B cell (primary cell): ENCODE results near the gene SERHL2. TPM values are rescaled to one million over a fixed set of nuclear protein-coding genes. Genes with fewer than 3 reads are reported as not detected.
"Not testable (repeated sequence)": the region's sequence is repeated elsewhere in the genome, so short reads cannot be mapped to it uniquely, and the experiment has no call there.

ENCODE experiments used
- ATAC-seq: fragments of 200-7000 bp; cut with Tn5 transposase; one replicate; pipeline ENCODE4 v1.10.0; 2021; ENCODE audit warnings: low read depth, mild to moderate bottlenecking, moderate number of reproducible peaks, moderate library complexity
- CTCF ChIA-PET: fragments of 350-600 bp; sonication (Branson Sonifier 250); formaldehyde crosslinking; loops from one replicate; lab custom pipeline; 2021; ENCODE audit warnings: antibody characterized with exemption, inconsistent platforms; lab: Charles Lee
- POLR2A ChIA-PET: fragments of 350-600 bp; sonication (Branson Sonifier 250); formaldehyde crosslinking; loops from one replicate; lab custom pipeline; 2021; ENCODE audit warnings: antibody characterized with exemption; lab: Charles Lee
- DNase-seq: peaks from one replicate; pipeline ENCODE4 v3.0.0; 2013
- H2AFZ ChIP-seq: 2 replicates; pipeline ENCODE4 v1.6.1; 2012; ENCODE audit warnings: mild to moderate bottlenecking, low read depth, low read length; ENCODE audit not compliant: insufficient read depth, poor library complexity, severe bottlenecking
- H3K27ac ChIP-seq, 2 donors: 1 replicate in 1 of 2; 2 replicates in 1 of 2; pipeline ENCODE4 v1.5.1; 2012 to 2013; ENCODE audit warnings: low read length in 2 of 2, mild to moderate bottlenecking in 2 of 2, moderate library complexity in 1 of 2
- H3K27me3 ChIP-seq, 4 experiments: fragments of 200-600 bp in 1 of 4; sonication (generic) in 1 of 4; replicated peaks in 1 of 4; 1 replicate in 2 of 4; 2 replicates in 2 of 4; pipeline versions ENCODE4 v1.6.1 to v1.7.0; 2013 to 2016; ENCODE audit warnings: low read length in 3 of 4, mild to moderate bottlenecking in 2 of 4, mixed read lengths in 1 of 4, moderate library complexity in 1 of 4; ENCODE audit not compliant: insufficient read depth in 4 of 4, control insufficient read depth in 3 of 4; ENCODE audit errors: control extremely low read depth in 1 of 4
- H3K36me3 ChIP-seq, 2 experiments: replicated peaks in 1 of 2; 1 replicate in 1 of 2; 2 replicates in 1 of 2; pipeline versions ENCODE4 v1.6.1 to v1.7.1; 2013; ENCODE audit warnings: low read length in 1 of 2; ENCODE audit not compliant: insufficient read depth in 2 of 2, control insufficient read depth in 1 of 2; ENCODE audit errors: control extremely low read depth in 1 of 2, extremely low read depth in 1 of 2
- H3K4me1 ChIP-seq, 2 donors: fragments of 200-600 bp in 1 of 2; sonication (generic) in 1 of 2; 1 replicate in 1 of 2; 2 replicates in 1 of 2; pipeline versions ENCODE4 v1.5.1 to v1.6.1; 2013 to 2017; ENCODE audit warnings: low read length in 2 of 2; ENCODE audit not compliant: control insufficient read depth in 2 of 2, insufficient read depth in 2 of 2
- H3K4me2 ChIP-seq: replicated peaks from 2 replicates; pipeline ENCODE3; 2012; ENCODE audit warnings: mild to moderate bottlenecking, low read depth, low read length; ENCODE audit not compliant: poor library complexity, severe bottlenecking
- H3K4me3 ChIP-seq, 5 experiments: fragments of 200-600 bp in 1 of 5; sonication (generic) in 1 of 5; 1 replicate in 3 of 5; 2 replicates in 2 of 5; pipeline versions ENCODE4 v1.5.1 to v1.7.0; 2011 to 2016; ENCODE audit warnings: low read length in 4 of 5, mild to moderate bottlenecking in 4 of 5, low read depth in 2 of 5, control low read depth in 1 of 5, moderate library complexity in 1 of 5; ENCODE audit not compliant: insufficient read depth in 1 of 5; ENCODE audit errors: control extremely low read depth in 1 of 5, extremely low read depth in 1 of 5
- H3K79me2 ChIP-seq: fragments of 200-600 bp; sonication (generic); one replicate; pipeline ENCODE4 v1.6.0; 2016; ENCODE audit warnings: low read length; ENCODE audit not compliant: control insufficient read depth, insufficient read depth
- H3K9ac ChIP-seq: fragments of 200-600 bp; sonication (generic); 2 replicates; pipeline ENCODE4 v1.6.1; 2017; ENCODE audit warnings: mild to moderate bottlenecking, low read length, moderate library complexity
- H3K9me3 ChIP-seq, 3 donors: one replicate each; pipeline versions ENCODE4 v1.6.1 to v1.7.1; 2013; ENCODE audit warnings: low read length in 2 of 3; ENCODE audit not compliant: control insufficient read depth in 2 of 3, insufficient read depth in 1 of 3; ENCODE audit errors: control extremely low read depth in 1 of 3
- H4K20me1 ChIP-seq: 2 replicates; pipeline ENCODE4 v1.6.0; 2012; ENCODE audit warnings: mild to moderate bottlenecking, low read length; ENCODE audit not compliant: insufficient read depth, control insufficient read depth, poor library complexity, severe bottlenecking
- H3K27ac Mint-ChIP-seq: one replicate; pipeline ENCODE4 v1.8.0; 2021; ENCODE audit warnings: mixed read lengths
- H3K27me3 Mint-ChIP-seq: one replicate; pipeline ENCODE4 v1.8.0; 2021; ENCODE audit warnings: mixed read lengths
- H3K4me1 Mint-ChIP-seq: one replicate; pipeline ENCODE4 v1.8.0; 2021; ENCODE audit warnings: mixed read lengths
- H3K4me3 Mint-ChIP-seq: one replicate; pipeline ENCODE4 v1.8.0; 2021; ENCODE audit warnings: mixed read lengths
- H3K9me3 Mint-ChIP-seq: one replicate; pipeline ENCODE4 v1.8.0; 2022; ENCODE audit warnings: mixed read lengths; ENCODE audit not compliant: insufficient read depth
- EZH2 ChIP-seq: IDR thresholded peaks from 2 replicates; pipeline ENCODE4 v1.6.1; 2012; ENCODE audit warnings: borderline replicate concordance, low read depth, mild to moderate bottlenecking, moderate library complexity, low read length; ENCODE audit not compliant: insufficient read depth, poor library complexity, severe bottlenecking
- WGBS: methylation state at CpG from one replicate; pipeline ENCODE4 v1.1.5; 2013; ENCODE audit warnings: missing lambda C conversion rate; ENCODE audit not compliant: insufficient coverage; 5-methylcytosine and 5-hydroxymethylcytosine counted together
- intact Hi-C: fragments of 100-400 bp; cut with micrococcal nuclease; formaldehyde crosslinking; loops from one replicate; pipeline ENCODE4 v1.10.0; 2022
- polyA plus RNA-seq: library from polyadenylated mRNA; depleted of rRNA; stranded (reverse); fragments of >200 nt; gene quantifications from 2 replicates; pipeline ENCODE4 v1.2.3, GENCODE V29; 2012
- total RNA-seq, 2 donors: library from RNA; stranded (reverse); fragments of 120-200 nt in 1 of 2; gene quantifications; 1 replicate in 1 of 2; 2 replicates in 1 of 2; pipeline versions ENCODE4 v1.2.3 to v1.2.4, GENCODE V29; 2013 to 2022
- TF ChIP-seq, protein P1 (sequence below): fragments of 200-600 bp; IDR thresholded peaks from one replicate; pipeline ENCODE4 v1.8.0; 2022; ENCODE audit warnings: antibody characterized with exemption, mild to moderate bottlenecking

The SERHL2 gene
- total and polyA plus RNA-seq, 2 donors (not counting 1 experiment from before 2014, with no cell fraction given), result 5.5 to 7.3 TPM

DNA sequence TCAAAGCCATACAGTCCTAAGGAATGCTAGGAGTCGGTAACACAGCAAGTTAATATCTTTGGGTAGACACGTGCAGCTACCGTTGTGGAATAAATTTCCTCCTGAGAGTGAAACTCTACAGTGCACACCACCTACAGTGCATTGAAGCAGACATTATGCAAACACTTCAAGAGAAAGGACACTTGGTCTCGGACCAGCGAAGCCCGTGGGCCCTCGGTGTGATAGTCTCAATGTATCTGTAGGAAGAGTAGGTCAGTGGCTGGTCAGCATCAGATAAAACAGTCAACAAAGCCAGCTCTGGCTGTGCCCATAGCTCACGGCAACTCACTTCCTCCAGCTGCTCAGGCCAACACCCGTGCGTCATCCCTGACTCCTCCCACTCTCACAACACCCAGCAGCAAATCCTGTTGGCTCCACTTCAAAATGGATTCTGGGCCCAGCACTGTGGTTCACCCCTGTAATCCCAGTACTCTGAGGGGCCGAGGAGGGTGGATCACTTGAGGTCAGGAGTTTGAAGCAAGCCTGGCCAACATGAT is 14.5 kb upstream of the SERHL2 start:
- peak overlapping the region; percentile 94 for H3K27ac Mint-ChIP-seq
- DNase-seq (peak; percentile 47), ATAC-seq (peak; percentile 61)
- H3K79me2 ChIP-seq, H3K27me3 ChIP-seq, H3K9ac ChIP-seq, H3K27me3 Mint-ChIP-seq, H3K9me3 ChIP-seq, H3K9me3 Mint-ChIP-seq, H3K36me3 ChIP-seq, H3K4me3 ChIP-seq, H4K20me1 ChIP-seq, intact Hi-C loops: not testable (repeated sequence)
- peaks cover 55% of the 10 kb centered on the region for H3K4me1 Mint-ChIP-seq
- Histone ChIP-seq H3K4me2 (peak overlapping the region; percentile 25), H3K27ac (peak overlapping the region; percentile 35 to 46), H3K4me1 (peaks cover 35 to 55% of the 10 kb centered on the region in 2 donors), H2AFZ (peak overlapping the region; percentile 33)
- H3K4me3 Mint-ChIP-seq, result peak overlapping the region; percentile 68
- ChIA-PET CTCF (interaction anchor here (0.7 to 6.6 kb wide), 2 partner anchors 11 to 94 kb away, joined by 4 to 59 read pairs; no protein-coding TSS in a partner anchor), POLR2A (interaction anchor here (0.6 to 0.7 kb wide), 2 partner anchors 109 to 305 kb away, joined by 4 read pairs; no protein-coding TSS in a partner anchor)
- WGBS, result 0% methylated on average over 3 of the region's 11 CpGs

DNA sequence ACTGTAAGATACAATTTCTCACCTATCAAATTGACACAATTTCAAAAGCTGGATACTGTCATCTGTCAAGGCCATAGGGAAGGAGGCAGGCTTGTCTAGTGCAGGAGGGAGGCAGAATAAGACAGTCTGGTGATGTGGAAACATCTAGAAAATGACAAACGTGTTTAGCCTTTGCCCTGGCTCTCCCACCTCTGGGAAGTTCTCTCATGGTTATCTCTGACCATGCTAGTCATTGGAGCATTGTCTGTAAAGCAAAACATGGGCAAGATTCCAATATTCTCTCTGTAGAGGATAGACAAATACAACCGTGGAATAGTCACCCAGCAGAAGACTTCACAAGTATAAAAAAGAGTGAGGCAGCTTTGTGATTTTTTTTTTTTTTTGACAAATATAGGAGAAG is 9.1 kb upstream of the SERHL2 start:
- H3K27me3 Mint-ChIP-seq, result no peaks in the 10 kb centered on the region
- Histone ChIP-seq H3K36me3 (no peaks in the 10 kb centered on the region), H3K4me1 (peaks cover 10 to 14% of the 10 kb centered on the region in 2 donors), H3K4me2 (no peak overlapping the region), H3K9me3 (no peaks in the 10 kb centered on the region), H3K79me2 (no peaks in the 10 kb centered on the region), H3K27ac (no peak overlapping the region), H3K27me3 (no peaks in the 10 kb centered on the region), H3K9ac (no peak overlapping the region), H4K20me1 (no peaks in the 10 kb centered on the region), H2AFZ (no peak overlapping the region), H3K4me3 (no peak overlapping the region)
- H3K4me3 Mint-ChIP-seq, result no peak overlapping the region
- TF ChIP-seq EZH2, result no peak
- TF ChIP-seq, protein P1, sequence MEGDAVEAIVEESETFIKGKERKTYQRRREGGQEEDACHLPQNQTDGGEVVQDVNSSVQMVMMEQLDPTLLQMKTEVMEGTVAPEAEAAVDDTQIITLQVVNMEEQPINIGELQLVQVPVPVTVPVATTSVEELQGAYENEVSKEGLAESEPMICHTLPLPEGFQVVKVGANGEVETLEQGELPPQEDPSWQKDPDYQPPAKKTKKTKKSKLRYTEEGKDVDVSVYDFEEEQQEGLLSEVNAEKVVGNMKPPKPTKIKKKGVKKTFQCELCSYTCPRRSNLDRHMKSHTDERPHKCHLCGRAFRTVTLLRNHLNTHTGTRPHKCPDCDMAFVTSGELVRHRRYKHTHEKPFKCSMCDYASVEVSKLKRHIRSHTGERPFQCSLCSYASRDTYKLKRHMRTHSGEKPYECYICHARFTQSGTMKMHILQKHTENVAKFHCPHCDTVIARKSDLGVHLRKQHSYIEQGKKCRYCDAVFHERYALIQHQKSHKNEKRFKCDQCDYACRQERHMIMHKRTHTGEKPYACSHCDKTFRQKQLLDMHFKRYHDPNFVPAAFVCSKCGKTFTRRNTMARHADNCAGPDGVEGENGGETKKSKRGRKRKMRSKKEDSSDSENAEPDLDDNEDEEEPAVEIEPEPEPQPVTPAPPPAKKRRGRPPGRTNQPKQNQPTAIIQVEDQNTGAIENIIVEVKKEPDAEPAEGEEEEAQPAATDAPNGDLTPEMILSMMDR, result no peak
- peaks cover 22% of the 10 kb centered on the region for H3K4me1 Mint-ChIP-seq
- no peaks in the 10 kb centered on the region for H3K9me3 Mint-ChIP-seq
- ATAC-seq, result no peak
- no peak for DNase-seq
- H3K27ac Mint-ChIP-seq, result peak overlapping the region; percentile 8
- ChIA-PET CTCF (interaction anchor here (0.7 to 10.8 kb wide), 3 partner anchors 13 to 33 kb away, joined by 3 to 86 read pairs (median 3); no protein-coding TSS in a partner anchor), POLR2A (interaction anchor here (1.0 kb wide), 1 partner anchor 11 kb away, joined by 9 read pairs; no protein-coding TSS in a partner anchor)
- WGBS, result 33% methylated on average over 1 of the region's 2 CpGs
- intact Hi-C loops, result no loop called here
